H9 (cell line): Measurements from ENCODE around the gene LPGAT1. TPM values are rescaled to one million over a fixed set of nuclear protein-coding genes. Genes with fewer than 3 reads are reported as not detected.

ENCODE experiments used
- DNase-seq: peaks from one replicate; pipeline ENCODE4 v3.0.0-alpha.2; 2017
- H2AFZ ChIP-seq: one replicate; pipeline ENCODE4 v1.6.1; 2013; ENCODE audit warnings: mild to moderate bottlenecking, low read length, control low read depth, moderate library complexity
- H2AK5ac ChIP-seq: 2 replicates; pipeline ENCODE4 v1.6.1; 2013; ENCODE audit warnings: low read length, control low read depth, mixed read lengths; ENCODE audit not compliant: insufficient read length
- H2BK120ac ChIP-seq: one replicate; pipeline ENCODE4 v1.6.1; 2013; ENCODE audit warnings: low read depth, mild to moderate bottlenecking, low read length, control low read depth, inconsistent platforms; ENCODE audit not compliant: poor library complexity, severe bottlenecking
- H2BK12ac ChIP-seq: 2 replicates; pipeline ENCODE4 v1.6.1; 2013; ENCODE audit warnings: low read length, control low read depth, mixed read lengths, low read depth; ENCODE audit not compliant: insufficient read length
- H2BK15ac ChIP-seq: 2 replicates; pipeline ENCODE4 v1.6.1; 2013; ENCODE audit warnings: low read depth, low read length, control low read depth
- H2BK20ac ChIP-seq: one replicate; pipeline ENCODE4 v1.6.1; 2013; ENCODE audit warnings: low read depth, mild to moderate bottlenecking, low read length, control low read depth, inconsistent platforms; ENCODE audit not compliant: poor library complexity, severe bottlenecking
- H2BK5ac ChIP-seq: 2 replicates; pipeline ENCODE4 v1.6.1; 2013; ENCODE audit warnings: low read length, control low read depth, mixed read lengths; ENCODE audit not compliant: insufficient read length
- H3K14ac ChIP-seq: 2 replicates; pipeline ENCODE4 v1.6.1; 2013; ENCODE audit warnings: low read length, control low read depth; ENCODE audit not compliant: insufficient read depth
- H3K18ac ChIP-seq: 2 replicates; pipeline ENCODE4 v1.6.1; 2013; ENCODE audit warnings: low read depth, mild to moderate bottlenecking, mixed read lengths, low read length, control low read depth; ENCODE audit not compliant: insufficient read length
- H3K23ac ChIP-seq: 2 replicates; pipeline ENCODE4 v1.6.1; 2013; ENCODE audit warnings: low read length, control low read depth, mixed read lengths, low read depth; ENCODE audit not compliant: insufficient read length
- H3K23me2 ChIP-seq: 2 replicates; pipeline ENCODE4 v1.6.1; 2013; ENCODE audit warnings: low read depth, mild to moderate bottlenecking, mixed read lengths, low read length, control low read depth; ENCODE audit not compliant: insufficient read length, poor library complexity, severe bottlenecking
- H3K27ac ChIP-seq: 2 replicates; pipeline ENCODE4 v1.5.1; 2013; ENCODE audit warnings: low read length, control low read depth, mixed read lengths, low read depth; ENCODE audit not compliant: insufficient read length
- H3K27me3 ChIP-seq: 2 replicates; pipeline ENCODE4 v1.6.1; 2013; ENCODE audit warnings: low read length, control low read depth, inconsistent platforms; ENCODE audit not compliant: insufficient read depth
- H3K4ac ChIP-seq: 2 replicates; pipeline ENCODE4 v1.6.1; 2013; ENCODE audit warnings: low read depth, mild to moderate bottlenecking, control low read depth, inconsistent platforms, low read length, moderate library complexity
- H3K4me1 ChIP-seq: 2 replicates; pipeline ENCODE4 v1.6.1; 2013; ENCODE audit warnings: low read length, control low read depth, inconsistent platforms; ENCODE audit not compliant: insufficient read depth
- H3K4me2 ChIP-seq: 2 replicates; pipeline ENCODE4 v1.6.1; 2013; ENCODE audit warnings: low read length, control low read depth, mixed read lengths; ENCODE audit not compliant: insufficient read length, insufficient read depth
- H3K56ac ChIP-seq: 2 replicates; pipeline ENCODE4 v1.6.1; 2013; ENCODE audit warnings: low read depth, mild to moderate bottlenecking, mixed read lengths, low read length, control low read depth; ENCODE audit not compliant: insufficient read length
- H3K79me1 ChIP-seq: 2 replicates; pipeline ENCODE4 v1.6.1; 2013; ENCODE audit warnings: low read depth, mild to moderate bottlenecking, moderate library complexity, low read length, control low read depth, inconsistent platforms; ENCODE audit not compliant: insufficient read depth, poor library complexity, severe bottlenecking
- H3K79me2 ChIP-seq: 2 replicates; pipeline ENCODE4 v1.6.1; 2013; ENCODE audit warnings: low read length, control low read depth, inconsistent platforms; ENCODE audit not compliant: insufficient read depth
- H3K9ac ChIP-seq: 2 replicates; pipeline ENCODE4 v1.6.1; 2013; ENCODE audit warnings: low read length, control low read depth, mixed read lengths; ENCODE audit not compliant: insufficient read length; ENCODE audit errors: extremely low read depth
- H3K9me3 ChIP-seq: one replicate; pipeline ENCODE4 v1.6.1; 2013; ENCODE audit warnings: low read depth, low read length, inconsistent platforms; ENCODE audit not compliant: control insufficient read depth
- H3T11ph ChIP-seq: one replicate; pipeline ENCODE4 v1.6.1; 2013; ENCODE audit warnings: mild to moderate bottlenecking, low read length, control low read depth, inconsistent platforms
- H4K20me1 ChIP-seq: one replicate; pipeline ENCODE4 v1.6.1; 2013; ENCODE audit not compliant: control insufficient read depth, insufficient read length, insufficient read depth
- H4K5ac ChIP-seq: 2 replicates; pipeline ENCODE4 v1.6.1; 2013; ENCODE audit warnings: low read depth, mild to moderate bottlenecking, mixed read lengths, low read length, control low read depth; ENCODE audit not compliant: insufficient read length
- H4K8ac ChIP-seq: replicated peaks from 2 replicates; pipeline ENCODE4 v1.6.1; 2013; ENCODE audit warnings: low read length, control low read depth, mixed read lengths, low read depth; ENCODE audit not compliant: insufficient read length
- H4K91ac ChIP-seq: 2 replicates; pipeline ENCODE4 v1.6.1; 2013; ENCODE audit warnings: low read depth, mild to moderate bottlenecking, moderate library complexity, mixed read lengths, low read length, control low read depth; ENCODE audit not compliant: insufficient read length
- H3K27ac Mint-ChIP-seq, 3 experiments: 2 replicates in 2 of 3; 3 replicates in 1 of 3; pipeline ENCODE4 v1.8.0; 2020 to 2021; ENCODE audit warnings: mixed read lengths in 3 of 3, mild to moderate bottlenecking in 1 of 3, moderate library complexity in 1 of 3
- H3K27me3 Mint-ChIP-seq: 2 replicates; pipeline ENCODE4 v1.8.0; 2021; ENCODE audit warnings: low read depth, mild to moderate bottlenecking, moderate library complexity, mixed read lengths
- H3K36me3 Mint-ChIP-seq, 3 experiments: 2 replicates in 2 of 3; 3 replicates in 1 of 3; pipeline ENCODE4 v1.8.0; 2020 to 2021; ENCODE audit warnings: low read depth in 3 of 3, mixed read lengths in 3 of 3; ENCODE audit not compliant: insufficient read depth in 1 of 3
- H3K4me1 Mint-ChIP-seq, 2 experiments: 2 replicates each; pipeline ENCODE4 v1.8.0; 2020; ENCODE audit warnings: mixed read lengths in 2 of 2
- H3K4me3 Mint-ChIP-seq, 2 experiments: 2 replicates in 1 of 2; 3 replicates in 1 of 2; pipeline ENCODE4 v1.8.0; 2020 to 2021; ENCODE audit warnings: mild to moderate bottlenecking in 2 of 2, mixed read lengths in 2 of 2, moderate library complexity in 1 of 2
- H3K9me3 Mint-ChIP-seq, 2 experiments: 2 replicates in 1 of 2; 3 replicates in 1 of 2; pipeline ENCODE4 v1.8.0; 2020; ENCODE audit warnings: mild to moderate bottlenecking in 2 of 2, mixed read lengths in 2 of 2, moderate library complexity in 1 of 2
- WGBS: extraction: QIAGEN DNeasy Blood & Tissue Kit; methylation state at CpG from one replicate; pipeline ENCODE4 v1.1.7; 2013; ENCODE audit warnings: missing lambda C conversion rate, low lambda C conversion rate, mixed read lengths; ENCODE audit not compliant: insufficient read length; ENCODE audit errors: extremely low coverage; 5-methylcytosine and 5-hydroxymethylcytosine counted together
- total RNA-seq: library from RNA; stranded (reverse); gene quantifications from 2 replicates; pipeline ENCODE4 v1.2.1, GENCODE V29; 2021
- TF ChIP-seq, protein P1 (sequence below): fragments of 200-600 bp; sonication (generic); conservative IDR thresholded peaks from 3 replicates; pipeline ENCODE4 v1.8.0; 2021; ENCODE audit warnings: antibody characterized with exemption, mild to moderate bottlenecking

The LPGAT1 gene
- total RNA-seq, 1 experiment from 2014 or later: 12.2 TPM

GRCh38 chr1:211734359-211734758 lies 96.2 kb downstream of the LPGAT1 start:
- no peaks in the 10 kb centered on the region for H3K27me3 ChIP-seq
- H2BK15ac ChIP-seq: no peak overlapping the region
- H4K5ac ChIP-seq: no peak overlapping the region
- peaks cover 23 to 32% of the 10 kb centered on the region in 2 experiments for H3K4me1 Mint-ChIP-seq
- WGBS: no CpG with 5 or more reads among the region's 9 CpGs
- H2BK12ac ChIP-seq: no peak overlapping the region
- no peak for DNase-seq
- no peak overlapping the region for H3T11ph ChIP-seq
- H3K27me3 Mint-ChIP-seq: no peaks in the 10 kb centered on the region
- H3K9ac ChIP-seq: no peak overlapping the region
- H2BK20ac ChIP-seq: no peak overlapping the region
- H2BK5ac ChIP-seq: no peak overlapping the region
- H3K4me2 ChIP-seq: no peak overlapping the region
- no peak overlapping the region for H4K8ac ChIP-seq
- H4K20me1 ChIP-seq: no peaks in the 10 kb centered on the region
- H3K18ac ChIP-seq: no peak overlapping the region
- H3K23me2 ChIP-seq: no peaks in the 10 kb centered on the region
- H3K36me3 Mint-ChIP-seq: no peaks in the 10 kb centered on the region
- H3K27ac Mint-ChIP-seq: no peak overlapping the region
- H3K79me2 ChIP-seq: no peaks in the 10 kb centered on the region
- H4K91ac ChIP-seq: no peak overlapping the region
- H2AFZ ChIP-seq: no peak overlapping the region
- H3K79me1 ChIP-seq: no peaks in the 10 kb centered on the region
- TF ChIP-seq, protein P1, sequence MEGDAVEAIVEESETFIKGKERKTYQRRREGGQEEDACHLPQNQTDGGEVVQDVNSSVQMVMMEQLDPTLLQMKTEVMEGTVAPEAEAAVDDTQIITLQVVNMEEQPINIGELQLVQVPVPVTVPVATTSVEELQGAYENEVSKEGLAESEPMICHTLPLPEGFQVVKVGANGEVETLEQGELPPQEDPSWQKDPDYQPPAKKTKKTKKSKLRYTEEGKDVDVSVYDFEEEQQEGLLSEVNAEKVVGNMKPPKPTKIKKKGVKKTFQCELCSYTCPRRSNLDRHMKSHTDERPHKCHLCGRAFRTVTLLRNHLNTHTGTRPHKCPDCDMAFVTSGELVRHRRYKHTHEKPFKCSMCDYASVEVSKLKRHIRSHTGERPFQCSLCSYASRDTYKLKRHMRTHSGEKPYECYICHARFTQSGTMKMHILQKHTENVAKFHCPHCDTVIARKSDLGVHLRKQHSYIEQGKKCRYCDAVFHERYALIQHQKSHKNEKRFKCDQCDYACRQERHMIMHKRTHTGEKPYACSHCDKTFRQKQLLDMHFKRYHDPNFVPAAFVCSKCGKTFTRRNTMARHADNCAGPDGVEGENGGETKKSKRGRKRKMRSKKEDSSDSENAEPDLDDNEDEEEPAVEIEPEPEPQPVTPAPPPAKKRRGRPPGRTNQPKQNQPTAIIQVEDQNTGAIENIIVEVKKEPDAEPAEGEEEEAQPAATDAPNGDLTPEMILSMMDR: no peak
- no peaks in the 10 kb centered on the region for H3K4me1 ChIP-seq
- no peak overlapping the region for H3K23ac ChIP-seq
- H3K27ac ChIP-seq: no peak overlapping the region
- no peak overlapping the region for H3K4ac ChIP-seq
- H3K9me3 Mint-ChIP-seq: no peaks in the 10 kb centered on the region
- no peak overlapping the region for H3K56ac ChIP-seq
- no peaks in the 10 kb centered on the region for H3K9me3 ChIP-seq
- H3K4me3 Mint-ChIP-seq: no peak overlapping the region
- H3K14ac ChIP-seq: no peak overlapping the region
- H2AK5ac ChIP-seq: no peak overlapping the region
- no peak overlapping the region for H2BK120ac ChIP-seq
